ENCODE results near the gene ATG3. TPM values are rescaled to one million over a fixed set of nuclear protein-coding genes. Genes with fewer than 3 reads are reported as not detected.

The ATG3 gene
- total and polyA plus RNA-seq, 3 donors from 2014 or later = 108 to 200 (median 126) TPM

DNA sequence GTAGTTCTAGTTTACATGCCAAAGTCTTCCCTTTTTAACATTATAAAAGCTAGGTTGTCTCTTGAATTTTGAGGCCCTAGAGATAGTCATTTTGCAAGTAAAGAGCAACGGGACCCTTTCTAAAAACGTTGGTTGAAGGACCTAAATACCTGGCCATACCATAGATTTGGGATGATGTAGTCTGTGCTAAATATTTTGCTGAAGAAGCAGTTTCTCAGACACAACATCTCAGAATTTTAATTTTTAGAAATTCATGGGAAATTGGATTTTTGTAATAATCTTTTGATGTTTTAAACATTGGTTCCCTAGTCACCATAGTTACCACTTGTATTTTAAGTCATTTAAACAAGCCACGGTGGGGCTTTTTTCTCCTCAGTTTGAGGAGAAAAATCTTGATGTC lies 21.3 kb upstream of the ATG3 start:
- no peak for DNase-seq
- Histone ChIP-seq H3K27ac (no peak overlapping the region), H3K27me3 (no peaks in the 10 kb centered on the region), H3K9me3 (no peaks in the 10 kb centered on the region), H3K4me1 (no peaks in the 10 kb centered on the region), H3K36me3 (ENCODE audit: low read depth, missing control alignments) (no peaks in the 10 kb centered on the region), H3K4me3 (no peak overlapping the region)
- intact Hi-C loops (cut with DNase I; ENCODE audit: low total_unique reads) = no loop called here
- WGBS, 2 donors = 83 to 88% methylated on average over 3 of the region's 3 CpGs
- no peak for TF ChIP-seq POLR2A (IDR thresholded peaks at IDR 0.05)
- TF ChIP-seq CTCF (IDR thresholded peaks at IDR 0.05) = no peak

DNA sequence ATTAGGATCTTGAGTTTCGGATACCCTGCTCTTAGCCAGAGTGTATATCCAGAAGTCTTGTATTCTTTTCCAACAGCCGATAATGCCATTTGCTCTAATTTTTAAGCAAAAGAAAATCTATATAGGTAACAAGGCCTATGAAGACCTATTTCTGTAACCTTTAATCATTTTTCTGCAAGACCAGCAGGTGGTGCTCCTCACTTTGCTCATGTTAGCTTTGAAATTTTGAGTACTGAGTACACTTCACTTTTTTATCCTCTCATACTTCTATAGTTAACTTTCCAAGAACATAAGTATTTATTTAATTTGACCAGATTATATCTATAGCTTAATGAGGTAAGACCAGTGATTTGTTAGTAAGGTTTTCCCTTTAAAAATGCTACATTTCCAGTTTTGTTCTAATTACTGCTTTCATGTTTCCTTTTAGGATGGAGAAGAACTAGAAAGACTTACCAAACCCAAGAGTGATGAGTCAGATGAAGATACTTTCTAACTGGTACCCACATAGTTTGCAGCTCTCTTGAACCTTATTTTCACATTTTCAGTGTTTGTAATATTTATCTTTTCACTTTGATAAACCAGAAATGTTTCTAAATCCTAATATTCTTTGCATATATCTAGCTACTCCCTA lies 20.6 kb upstream of the ATG3 start:
- H3K4me3 ChIP-seq = no peak overlapping the region
- DNase-seq = no peak
- H3K4me1 ChIP-seq = no peaks in the 10 kb centered on the region
- no peaks in the 10 kb centered on the region for H3K36me3 ChIP-seq (ENCODE audit: low read depth, missing control alignments)
- no peaks in the 10 kb centered on the region for H3K27me3 ChIP-seq
- intact Hi-C loops (cut with DNase I; ENCODE audit: low total_unique reads) = no loop called here
- H3K27ac ChIP-seq = no peak overlapping the region
- 68 to 81% methylated on average over 2 of the region's 2 CpGs for WGBS, 2 donors
- no peak for TF ChIP-seq POLR2A (IDR thresholded peaks at IDR 0.05)
- peak; percentile 15 to 49 (median 37) for TF ChIP-seq CTCF (IDR thresholded peaks at IDR 0.05)
- H3K9me3 ChIP-seq = no peaks in the 10 kb centered on the region

DNA sequence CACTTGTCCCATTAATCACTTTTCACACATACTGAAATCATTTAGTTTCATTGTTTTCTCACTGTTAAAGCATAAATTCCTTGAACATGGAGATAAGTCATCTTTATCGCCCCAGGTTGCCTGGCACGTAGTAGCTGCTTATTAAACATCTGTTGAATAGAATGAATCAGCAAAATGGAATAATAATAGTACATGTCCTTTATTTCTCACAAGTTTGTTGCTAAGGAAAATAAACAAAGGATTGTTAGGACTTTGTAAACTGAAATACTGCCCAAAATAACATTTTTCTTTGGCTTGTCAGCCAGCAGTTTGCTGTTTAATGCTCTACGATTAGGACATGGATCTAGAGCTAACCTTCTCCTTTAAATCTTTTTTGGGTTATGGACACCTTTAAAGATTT lies 17.9 kb upstream of the ATG3 start:
- 54 to 75% methylated on average over 3 of the region's 3 CpGs for WGBS, 2 donors
- intact Hi-C loops (cut with DNase I; ENCODE audit: low total_unique reads) = no loop called here
- H3K27ac ChIP-seq = no peak overlapping the region
- H3K4me3 ChIP-seq = no peak overlapping the region
- no peaks in the 10 kb centered on the region for H3K4me1 ChIP-seq
- no peaks in the 10 kb centered on the region for H3K9me3 ChIP-seq
- no peaks in the 10 kb centered on the region for H3K36me3 ChIP-seq (ENCODE audit: low read depth, missing control alignments)
- no peaks in the 10 kb centered on the region for H3K27me3 ChIP-seq
- TF ChIP-seq CTCF (IDR thresholded peaks at IDR 0.05) (no peak), POLR2A (IDR thresholded peaks at IDR 0.05) (no peak)
- DNase-seq = no peak

DNA sequence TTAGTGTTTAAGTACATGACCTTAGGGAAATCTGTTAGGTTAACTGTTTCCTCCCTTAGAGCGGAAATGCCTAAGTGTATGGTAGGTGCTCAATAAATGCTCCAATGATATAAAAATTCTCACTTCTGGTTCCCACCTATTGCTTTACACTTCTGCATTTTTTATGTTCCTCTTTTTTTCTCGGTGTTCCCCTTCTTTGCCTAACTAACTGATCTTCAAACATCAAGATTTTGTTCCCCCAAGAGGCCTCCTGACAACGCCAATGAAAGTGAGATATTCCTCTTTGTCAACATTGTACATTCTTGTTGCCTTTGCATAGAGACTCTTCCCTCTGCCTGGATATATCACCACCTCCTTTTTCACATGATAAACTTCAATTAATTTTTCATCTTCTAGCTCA lies 17.5 kb upstream of the ATG3 start:
- no peaks in the 10 kb centered on the region for H3K36me3 ChIP-seq (ENCODE audit: low read depth, missing control alignments)
- H3K27me3 ChIP-seq = no peaks in the 10 kb centered on the region
- no peak for DNase-seq
- intact Hi-C loops (cut with DNase I; ENCODE audit: low total_unique reads) = no loop called here
- H3K27ac ChIP-seq = no peak overlapping the region
- 83 to 91% methylated on average over 3 of the region's 3 CpGs for WGBS, 2 donors
- no peaks in the 10 kb centered on the region for H3K9me3 ChIP-seq
- no peak for TF ChIP-seq CTCF (IDR thresholded peaks at IDR 0.05)
- no peak for TF ChIP-seq POLR2A (IDR thresholded peaks at IDR 0.05)
- H3K4me3 ChIP-seq = no peak overlapping the region
- H3K4me1 ChIP-seq = no peaks in the 10 kb centered on the region

- TF ChIP-seq POLR2A (IDR thresholded peaks at IDR 0.05) (no peak), CTCF (IDR thresholded peaks at IDR 0.05) (no peak)
- Histone ChIP-seq H3K4me3 (no peak overlapping the region), H3K36me3 (ENCODE audit: low read depth, missing control alignments) (no peaks in the 10 kb centered on the region), H3K27me3 (no peaks in the 10 kb centered on the region), H3K27ac (no peak overlapping the region), H3K4me1 (no peaks in the 10 kb centered on the region), H3K9me3 (no peaks in the 10 kb centered on the region)
- DNase-seq = no peak
- intact Hi-C loops (cut with DNase I; ENCODE audit: low total_unique reads) = no loop called here
- 93 to 94% methylated on average over 1 of the region's 1 CpG for WGBS, 2 donors
These were observed 10.9 kb upstream of the ATG3 start for GRCh38 chr3:112572701-112573100.

All from testis (tissue), 3 donors.